ENCODE data around the gene OSBP2. TPM values are rescaled to one million over a fixed set of nuclear protein-coding genes. Genes with fewer than 3 reads are reported as not detected.

Gene OSBP2
- total RNA-seq, 2 donors from 2014 or later = 4.0 to 16.8 TPM

GRCh38 chr22:30933457-30933856, 238.8 kb downstream of the OSBP2 start:
- Histone ChIP-seq H3K36me3 (peaks cover 98% of the 10 kb centered on the region), H3K27me3 (no peaks in the 10 kb centered on the region), H3K9me3 (no peaks in the 10 kb centered on the region), H3K4me3 (no peak overlapping the region), H3K27ac (no peak overlapping the region), H3K4me1 (no peaks in the 10 kb centered on the region)
- no peak for TF ChIP-seq CTCF (IDR thresholded peaks at IDR 0.05)
- no peak for DNase-seq (ENCODE audit: low spot score)

GRCh38 chr22:30934053-30934452, 239.4 kb downstream of the OSBP2 start:
- peaks cover 98% of the 10 kb centered on the region for H3K36me3 ChIP-seq
- DNase-seq (ENCODE audit: low spot score) = no peak
- no peak for TF ChIP-seq CTCF (IDR thresholded peaks at IDR 0.05)

GRCh38 chr22:30940685-30941362, 246.2 kb downstream of the OSBP2 start:
- Histone ChIP-seq H3K36me3 (peaks cover 98% of the 10 kb centered on the region), H3K4me1 (peaks cover 0 to 8% of the 10 kb centered on the region in 2 donors), H3K27ac (no peak overlapping the region), H3K4me3 (no peak overlapping the region), H3K9me3 (no peaks in the 10 kb centered on the region), H3K27me3 (no peaks in the 10 kb centered on the region)
- no peak for DNase-seq (ENCODE audit: low spot score)
- no peak for TF ChIP-seq CTCF (IDR thresholded peaks at IDR 0.05)

More at GRCh38 chr22:30934053-30934452, 239.4 kb downstream of the OSBP2 start:
- no peaks in the 10 kb centered on the region for H3K9me3 ChIP-seq
- no peaks in the 10 kb centered on the region for H3K27me3 ChIP-seq
- no peak overlapping the region for H3K4me3 ChIP-seq
- no peaks in the 10 kb centered on the region for H3K4me1 ChIP-seq
- no peak overlapping the region for H3K27ac ChIP-seq

GRCh38 chr22:30941363-30941740, 246.7 kb downstream of the OSBP2 start:
- H3K27me3 ChIP-seq = no peaks in the 10 kb centered on the region
- no peaks in the 10 kb centered on the region for H3K9me3 ChIP-seq
- no peak for TF ChIP-seq CTCF (IDR thresholded peaks at IDR 0.05)
- peaks cover 0 to 14% of the 10 kb centered on the region in 2 donors for H3K4me1 ChIP-seq
- no peak overlapping the region for H3K27ac ChIP-seq
- peaks cover 98% of the 10 kb centered on the region for H3K36me3 ChIP-seq
- no peak for DNase-seq (ENCODE audit: low spot score)
- H3K4me3 ChIP-seq = no peak overlapping the region

- H3K36me3 ChIP-seq = peaks cover 78% of the 10 kb centered on the region
- TF ChIP-seq CTCF (IDR thresholded peaks at IDR 0.05) = no peak
- no peaks in the 10 kb centered on the region for H3K27me3 ChIP-seq
- DNase-seq (ENCODE audit: low spot score) = no peak
- peaks cover 0 to 34% of the 10 kb centered on the region in 2 donors for H3K4me1 ChIP-seq
- no peak overlapping the region for H3K27ac ChIP-seq
- no peak overlapping the region for H3K4me3 ChIP-seq
- no peaks in the 10 kb centered on the region for H3K9me3 ChIP-seq
Measured at GRCh38 chr22:30943368-30943767, 248.7 kb downstream of the OSBP2 start.

- no peak for DNase-seq (ENCODE audit: low spot score)
- no peak for TF ChIP-seq CTCF (IDR thresholded peaks at IDR 0.05)
- Histone ChIP-seq H3K27me3 (no peaks in the 10 kb centered on the region), H3K27ac (peak overlapping the region in 1 of 2 donors; percentile 6), H3K4me1 (peaks cover 0 to 37% of the 10 kb centered on the region in 2 donors), H3K36me3 (peaks cover 74% of the 10 kb centered on the region), H3K4me3 (no peak overlapping the region), H3K9me3 (no peaks in the 10 kb centered on the region)
Measured at GRCh38 chr22:30944986-30945385, 250.3 kb downstream of the OSBP2 start.

Measured in right atrium auricular region (tissue), 2 donors.